ENCODE measurements around the gene NEK11.
"Not testable (repeated sequence)": the region's sequence is repeated elsewhere in the genome, so short reads cannot be mapped to it uniquely, and the experiment has no call there.

Gene NEK11

DNA sequence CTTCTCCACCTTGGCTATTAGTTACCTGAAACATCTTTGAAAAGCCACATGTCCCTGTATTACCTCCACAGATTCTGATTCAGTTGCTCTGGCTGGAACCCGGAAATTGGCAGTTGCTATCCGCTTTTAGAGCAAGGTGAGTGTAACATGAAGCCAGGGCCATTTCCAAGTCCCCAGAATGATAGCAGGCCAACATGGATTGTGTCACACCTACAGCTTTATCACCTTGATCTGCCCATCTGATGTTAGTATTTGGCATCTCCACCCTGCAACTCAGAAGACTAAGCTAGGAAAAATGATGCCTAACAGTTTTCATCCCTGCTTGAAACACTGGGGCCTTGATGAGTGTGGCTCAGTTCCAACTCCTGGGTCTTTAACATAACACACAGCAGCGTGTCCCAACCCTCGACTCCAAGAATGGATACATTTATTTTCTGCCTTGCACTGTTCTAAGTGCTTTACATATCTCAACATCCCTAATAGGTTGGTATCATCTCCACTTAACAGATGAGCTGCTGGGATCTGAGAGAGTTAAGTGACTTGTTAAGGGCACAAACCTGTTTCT lies 333.6 kb downstream of the NEK11 start:
- DNase-seq (ENCODE audit: low read depth in 2 of 2): no peak

DNA sequence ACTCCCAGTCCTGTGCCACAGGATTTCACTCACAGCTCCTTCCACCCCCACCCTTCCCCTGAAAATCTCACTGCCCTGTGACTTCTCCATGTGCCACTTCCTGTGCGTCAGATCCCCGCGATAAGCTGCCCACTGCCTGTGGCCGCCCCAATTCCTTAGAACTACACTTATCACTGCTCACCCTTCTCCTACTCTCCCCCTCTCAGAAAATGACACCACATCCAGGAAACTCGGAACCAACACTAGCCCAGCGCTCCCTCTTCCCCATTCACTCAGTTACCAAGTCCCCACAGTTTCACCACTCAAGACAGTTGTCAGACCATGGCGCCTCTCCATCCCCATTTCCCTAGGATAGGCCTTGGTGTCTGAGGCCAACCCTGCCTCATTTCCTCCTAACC lies 334.4 kb downstream of the NEK11 start:
- not testable (repeated sequence) for DNase-seq (ENCODE audit: low read depth in 2 of 2)

- no peak for DNase-seq (ENCODE audit: low read depth in 2 of 2)
These were observed 335.1 kb downstream of the NEK11 start for GRCh38 chr3:131361464-131362421.

DNA sequence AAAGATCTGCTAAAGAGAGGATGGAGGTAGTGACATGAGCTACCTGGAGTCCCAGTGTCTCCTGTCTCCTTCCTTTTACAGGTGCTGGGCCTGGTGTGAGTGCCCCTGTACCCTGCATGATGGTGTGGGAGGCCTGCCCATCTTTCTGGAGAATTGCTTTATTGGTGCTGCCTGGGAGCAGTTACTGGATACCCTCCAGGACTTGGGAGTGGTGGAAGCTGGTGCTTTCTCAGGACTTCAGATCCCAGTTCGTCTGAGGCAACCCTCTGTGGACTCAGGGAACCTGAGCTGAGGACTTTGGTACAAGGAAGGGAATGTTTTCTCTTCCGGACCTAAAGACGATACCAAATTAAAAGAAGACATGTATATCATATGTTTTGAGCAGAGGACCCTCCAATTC lies 336.6 kb downstream of the NEK11 start:
- no peak for DNase-seq (ENCODE audit: low read depth in 2 of 2)

- DNase-seq (ENCODE audit: low read depth in 2 of 2): no peak
These were observed 344.4 kb downstream of the NEK11 start for GRCh38 chr3:131370935-131371687.

DNA sequence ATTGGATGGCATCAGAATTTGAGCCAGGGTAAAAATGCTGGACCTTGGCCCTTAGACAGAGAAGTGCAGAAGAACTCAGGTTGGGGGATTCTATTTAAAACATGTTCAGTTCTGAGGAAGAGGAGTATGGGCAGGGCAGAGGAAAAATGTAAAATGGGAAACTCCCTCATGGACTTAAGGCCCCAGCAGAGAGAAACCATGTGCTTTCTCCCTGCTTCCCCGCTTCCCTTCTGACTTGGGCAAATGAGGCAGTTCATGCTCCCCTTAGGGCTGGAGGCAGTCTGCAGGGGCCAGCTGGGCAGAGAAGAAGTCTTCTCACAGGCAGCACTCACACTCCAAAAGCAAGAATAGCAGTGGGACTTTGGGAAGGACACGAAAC lies 345.0 kb downstream of the NEK11 start:
- DNase-seq (ENCODE audit: low read depth in 2 of 2): no peak

DNA sequence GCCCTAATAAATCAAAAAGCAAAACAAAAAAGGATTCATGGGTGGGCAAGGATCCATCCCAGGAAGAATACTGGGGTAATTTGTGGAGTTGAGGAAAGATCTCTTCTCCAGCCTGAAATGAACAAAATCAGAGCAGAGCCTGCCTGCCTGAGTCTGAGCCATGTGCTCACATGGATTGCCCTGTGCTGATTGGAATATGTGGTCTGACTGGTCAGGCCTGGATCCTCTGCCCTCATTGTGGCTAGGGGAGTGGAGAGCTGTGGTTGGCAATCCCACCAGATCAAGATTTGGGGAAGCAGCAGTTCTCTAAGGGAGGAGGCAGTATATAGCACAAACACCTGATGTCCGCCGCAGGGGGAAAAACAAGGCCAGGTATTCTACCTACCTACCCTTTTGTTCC lies 348.1 kb downstream of the NEK11 start:
- no peak for DNase-seq (ENCODE audit: low read depth in 2 of 2)

- DNase-seq (ENCODE audit: low read depth in 2 of 2): not testable (repeated sequence)
These were observed 354.3 kb downstream of the NEK11 start for GRCh38 chr3:131380821-131381444.

DNA sequence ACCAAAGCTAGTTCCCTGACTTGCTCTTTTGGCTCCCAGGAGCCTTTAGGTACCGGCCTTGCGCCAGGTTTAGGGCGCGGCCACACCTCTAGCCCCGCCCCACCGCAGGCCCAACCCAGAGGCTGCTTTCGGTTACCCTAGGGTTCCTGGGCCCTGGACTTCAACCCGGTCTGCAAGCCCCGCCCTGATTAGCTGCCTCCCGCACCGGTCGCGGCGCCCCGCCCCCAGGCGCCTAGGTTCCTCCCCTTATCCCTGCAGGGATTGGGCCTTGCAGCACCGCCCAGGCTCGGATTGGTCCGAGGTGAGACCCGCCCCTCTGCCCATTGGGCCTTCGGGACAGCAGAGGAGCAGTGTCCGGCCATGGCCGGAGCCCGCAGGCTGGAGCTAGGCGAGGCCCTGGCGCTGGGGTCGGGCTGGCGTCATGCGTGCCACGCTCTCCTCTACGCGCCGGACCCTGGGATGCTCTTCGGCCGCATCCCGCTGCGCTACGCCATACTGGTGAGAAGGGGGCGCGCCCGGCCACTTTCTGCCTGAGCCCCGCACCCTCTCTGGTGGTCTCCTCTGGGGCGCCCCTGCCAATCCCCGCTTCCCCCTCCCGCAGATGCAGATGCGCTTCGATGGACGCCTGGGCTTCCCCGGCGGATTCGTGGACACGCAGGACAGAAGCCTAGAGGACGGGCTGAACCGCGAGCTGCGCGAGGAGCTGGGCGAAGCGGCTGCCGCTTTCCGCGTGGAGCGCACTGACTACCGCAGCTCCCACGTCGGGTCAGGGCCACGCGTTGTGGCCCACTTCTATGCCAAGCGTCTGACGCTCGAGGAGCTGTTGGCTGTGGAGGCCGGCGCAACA lies 355.0 kb downstream of the NEK11 start, which contains the start of gene NUDT16:
Gene NUDT16 (plus strand): TSS at position 330 of the 847 bp plus-strand sequence. CDS start 31 bp downstream, at position 361.
- peak; percentile 90 to 93 for DNase-seq (ENCODE audit: low read depth in 2 of 2)

- DNase-seq (ENCODE audit: low read depth in 2 of 2): no peak
These were observed 359.9 kb downstream of the NEK11 start for GRCh38 chr3:131386429-131387165.

DNA sequence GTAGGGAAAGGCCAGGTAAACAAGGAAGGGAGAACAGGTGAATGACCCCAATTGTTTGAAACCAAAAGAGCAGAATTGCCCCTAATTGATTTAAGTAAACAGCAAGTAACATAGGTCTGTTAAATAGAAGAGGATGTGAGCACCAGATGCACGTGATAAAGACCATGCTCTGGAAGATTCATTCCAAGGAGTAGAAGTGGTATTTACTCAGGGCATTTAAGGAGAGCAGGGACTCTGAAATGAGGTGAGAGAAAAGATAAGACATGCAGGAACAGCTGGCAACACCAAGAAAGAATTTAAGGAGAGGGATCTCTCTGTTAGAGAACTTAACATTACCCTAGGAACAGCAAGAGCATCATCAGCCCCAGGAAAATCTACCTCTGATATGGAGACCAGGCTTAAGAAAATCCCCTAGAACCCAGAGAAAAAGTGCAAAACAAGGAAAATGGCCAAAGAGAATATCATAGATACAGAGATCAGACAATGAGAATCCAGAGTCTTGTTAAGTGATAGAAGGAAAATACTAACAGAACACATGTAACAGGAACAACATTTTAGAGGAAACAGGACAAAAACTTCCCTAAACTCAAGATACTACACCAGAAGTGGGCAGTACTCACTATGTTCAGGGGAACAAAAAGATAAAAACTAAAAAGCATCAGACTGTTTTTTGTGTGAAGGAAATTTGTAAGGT lies 361.3 kb downstream of the NEK11 start:
- DNase-seq (ENCODE audit: low read depth in 2 of 2): no peak

DNA sequence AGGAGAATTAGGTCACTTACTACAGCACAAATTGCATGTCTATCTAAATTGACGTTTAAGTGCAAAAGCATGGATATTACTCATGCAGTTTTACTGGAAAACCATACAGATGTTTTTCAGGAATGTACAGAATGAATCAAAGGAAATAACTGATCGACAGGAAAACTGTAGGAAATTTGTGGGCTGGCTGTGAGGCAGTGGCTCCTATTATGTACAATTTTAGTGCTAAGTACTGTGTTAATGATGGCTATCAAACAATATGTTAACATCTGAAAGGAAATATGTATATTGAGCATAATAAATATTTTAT lies 361.8 kb downstream of the NEK11 start:
- DNase-seq (ENCODE audit: low read depth in 2 of 2): no peak

DNA sequence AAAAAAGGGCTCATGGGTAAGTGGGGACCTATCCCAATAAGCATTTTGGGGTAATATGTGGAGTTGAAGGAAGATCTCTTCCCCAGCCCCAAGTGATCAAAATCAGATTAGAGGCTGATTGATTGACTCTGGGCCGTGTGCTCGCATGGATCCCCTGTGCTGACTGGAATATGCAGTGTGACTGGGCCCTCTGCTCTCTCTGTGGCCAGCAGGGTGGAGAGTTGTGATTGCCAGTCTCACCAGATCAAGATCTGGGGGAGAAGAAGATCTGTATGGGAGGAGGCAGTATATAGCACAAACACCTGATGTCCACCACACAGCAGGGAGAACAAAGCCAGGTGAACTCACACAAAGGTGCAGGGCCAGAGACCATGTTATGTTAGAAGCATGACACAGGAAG lies 363.7 kb downstream of the NEK11 start:
- DNase-seq (ENCODE audit: low read depth in 2 of 2): no peak

- DNase-seq (ENCODE audit: low read depth in 2 of 2): no peak
These were observed 366.4 kb downstream of the NEK11 start for GRCh38 chr3:131393051-131393450.

DNA sequence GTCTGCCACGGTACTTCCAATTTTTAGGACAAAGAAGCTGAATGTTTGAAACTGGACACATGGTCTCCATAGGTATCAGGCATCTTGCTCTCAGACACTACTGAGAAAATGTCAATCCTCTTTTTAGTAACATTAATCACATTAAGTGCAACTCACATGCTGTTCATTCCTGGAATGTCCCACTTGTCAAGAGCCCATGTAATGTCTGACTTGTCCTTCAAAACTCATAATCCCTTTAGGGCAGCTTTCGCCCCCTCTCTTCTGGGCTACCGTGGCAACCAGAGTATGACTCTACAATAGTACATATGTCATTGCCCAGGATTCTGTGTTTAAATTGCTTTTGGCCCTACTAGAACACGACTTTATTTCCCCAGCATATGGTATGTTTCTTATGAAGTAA lies 367.2 kb downstream of the NEK11 start:
- no peak for DNase-seq (ENCODE audit: low read depth in 2 of 2)

DNA sequence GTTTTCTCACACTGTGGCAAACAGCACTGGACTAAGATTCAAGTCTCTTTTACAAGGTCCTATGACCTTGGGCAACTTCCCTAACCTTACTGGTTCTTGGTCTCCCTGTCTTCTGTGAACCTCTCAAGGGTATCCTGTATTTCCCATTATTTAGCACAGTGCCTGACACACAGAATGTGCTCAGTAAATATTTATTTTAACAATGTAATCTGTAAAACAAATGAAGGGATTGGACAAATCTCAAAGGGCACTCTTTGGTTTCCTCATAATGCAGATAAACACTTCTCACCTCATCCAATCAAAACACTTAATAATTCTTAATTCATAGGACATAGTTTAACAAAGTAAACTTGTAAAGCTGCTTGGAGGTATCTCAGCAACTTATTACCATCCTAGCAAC lies 367.7 kb downstream of the NEK11 start:
- no peak for DNase-seq (ENCODE audit: low read depth in 2 of 2)

DNA sequence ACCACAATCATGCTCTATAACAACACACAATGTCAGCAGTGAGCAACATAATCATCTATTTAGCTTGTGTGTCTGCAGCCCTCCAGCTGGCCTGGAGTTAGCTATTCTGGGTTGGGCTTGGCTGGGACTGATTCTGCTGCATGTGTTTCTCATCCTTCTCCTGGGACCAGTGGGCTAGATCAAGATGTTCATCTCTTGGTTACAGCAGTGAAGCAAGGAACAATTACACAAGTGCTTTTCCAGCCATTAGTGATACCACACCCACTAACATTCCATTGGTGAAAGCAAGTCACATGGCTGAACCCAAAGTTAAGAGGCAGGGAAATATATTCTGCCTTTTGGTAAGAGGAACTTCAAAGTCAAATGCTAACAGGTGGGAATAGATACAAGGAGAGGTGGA lies 369.5 kb downstream of the NEK11 start:
- no peak for DNase-seq (ENCODE audit: low read depth in 2 of 2)

GRCh38 chr3:131397889-131398288 lies 371.2 kb downstream of the NEK11 start:
- no peak for DNase-seq (ENCODE audit: low read depth in 2 of 2)

Data from stimulated activated CD8-positive, alpha-beta memory T cell treated with anti-CD3 and anti-CD28 coated beads, Interleukin-7, amount 100 ng/mL, for 1 hour (primary cell).